Measurements from ENCODE around the gene KRTAP19-5. TPM values are rescaled to one million over a fixed set of nuclear protein-coding genes. Genes with fewer than 3 reads are reported as not detected.
"Not testable (repeated sequence)": the region's sequence is repeated elsewhere in the genome, so short reads cannot be mapped to it uniquely, and the experiment has no call there.

The KRTAP19-5 gene
- not detected for total RNA-seq

DNA sequence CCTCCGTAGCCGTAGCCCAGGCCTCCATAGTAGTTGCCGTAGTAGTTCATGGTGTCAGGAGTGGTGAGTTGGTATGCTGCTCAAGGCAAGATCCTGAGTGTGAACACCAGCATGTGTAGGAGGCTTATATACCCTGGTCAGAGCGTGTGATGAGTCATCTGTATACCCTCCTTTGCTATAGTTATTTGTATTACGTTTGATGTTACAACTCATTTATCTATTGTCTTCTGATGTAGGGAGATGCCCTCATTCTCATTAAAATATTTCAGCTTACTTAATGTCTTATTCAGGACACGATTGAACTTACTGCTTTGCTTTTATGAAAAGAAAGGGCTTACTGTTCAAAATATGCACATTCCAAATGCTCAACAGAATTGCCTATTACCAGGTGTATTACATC, at the start of gene KRTAP19-5:
Gene KRTAP19-5 (minus strand): TSS at position 101 of the 400 bp plus-strand sequence. CDS start 51 bp downstream, at position 50.
- no peak for DNase-seq (ENCODE audit: extremely low spot score)
- Histone ChIP-seq H3K27ac (replicated peaks in 1 of 4) (no peak within 1 kb of the TSS), H3K4me3 (no peak within 1 kb of the TSS), H3K27me3 (no peaks in the 10 kb centered on the region), H3K9me3 (no peaks in the 10 kb centered on the region), H3K36me3 (no peaks in the 10 kb centered on the region), H3K4me1 (no peaks in the 10 kb centered on the region)
- intact Hi-C loops (cut with DNase I) = no loop called here
- WGBS = 61% methylated on average over 6 of the region's 6 CpGs
- TF ChIP-seq, protein P1, sequence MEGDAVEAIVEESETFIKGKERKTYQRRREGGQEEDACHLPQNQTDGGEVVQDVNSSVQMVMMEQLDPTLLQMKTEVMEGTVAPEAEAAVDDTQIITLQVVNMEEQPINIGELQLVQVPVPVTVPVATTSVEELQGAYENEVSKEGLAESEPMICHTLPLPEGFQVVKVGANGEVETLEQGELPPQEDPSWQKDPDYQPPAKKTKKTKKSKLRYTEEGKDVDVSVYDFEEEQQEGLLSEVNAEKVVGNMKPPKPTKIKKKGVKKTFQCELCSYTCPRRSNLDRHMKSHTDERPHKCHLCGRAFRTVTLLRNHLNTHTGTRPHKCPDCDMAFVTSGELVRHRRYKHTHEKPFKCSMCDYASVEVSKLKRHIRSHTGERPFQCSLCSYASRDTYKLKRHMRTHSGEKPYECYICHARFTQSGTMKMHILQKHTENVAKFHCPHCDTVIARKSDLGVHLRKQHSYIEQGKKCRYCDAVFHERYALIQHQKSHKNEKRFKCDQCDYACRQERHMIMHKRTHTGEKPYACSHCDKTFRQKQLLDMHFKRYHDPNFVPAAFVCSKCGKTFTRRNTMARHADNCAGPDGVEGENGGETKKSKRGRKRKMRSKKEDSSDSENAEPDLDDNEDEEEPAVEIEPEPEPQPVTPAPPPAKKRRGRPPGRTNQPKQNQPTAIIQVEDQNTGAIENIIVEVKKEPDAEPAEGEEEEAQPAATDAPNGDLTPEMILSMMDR (IDR thresholded peaks at IDR 0.05) = no peak
- TF ChIP-seq EP300 (IDR thresholded peaks at IDR 0.05) (no peak), POLR2AphosphoS5 (IDR thresholded peaks at IDR 0.05) (no peak), POLR2A (IDR thresholded peaks at IDR 0.05; ENCODE audit: low read depth) (no peak)

DNA sequence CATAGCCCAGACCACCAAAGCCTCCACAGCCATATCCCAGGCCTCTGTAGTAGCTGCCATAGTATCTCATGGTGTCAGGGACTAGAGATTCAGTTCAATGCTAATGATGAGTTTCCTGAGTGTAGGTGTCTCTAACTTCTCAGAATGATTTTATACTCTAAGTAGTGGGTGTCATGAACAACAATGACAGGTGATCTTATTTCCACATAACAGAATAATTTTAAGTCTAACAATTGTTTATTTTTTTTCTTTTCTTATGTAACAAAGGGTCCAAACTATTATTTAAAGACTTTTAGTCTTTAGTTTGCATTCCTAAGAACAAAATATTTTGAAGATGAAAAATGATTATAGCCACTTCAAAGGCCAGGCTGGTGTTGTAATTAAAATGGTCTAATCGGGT, 39.8 kb upstream of the KRTAP19-5 start, which contains the start of gene KRTAP19-6:
Gene KRTAP19-6 (minus strand): TSS at position 101 of the 400 bp plus-strand sequence. CDS start 31 bp downstream, at position 70.
- H3K4me1 ChIP-seq = no peaks in the 10 kb centered on the region
- H3K9me3 ChIP-seq = peaks cover 0 to 4% (median 0%) of the 10 kb centered on the region in 4 donors
- no peak within 1 kb of the TSS for H3K27ac ChIP-seq (replicated peaks in 1 of 4)
- TF ChIP-seq, protein P1 (IDR thresholded peaks at IDR 0.05) = no peak
- TF ChIP-seq EP300 (IDR thresholded peaks at IDR 0.05) (no peak), POLR2A (IDR thresholded peaks at IDR 0.05; ENCODE audit: low read depth) (no peak), POLR2AphosphoS5 (IDR thresholded peaks at IDR 0.05) (no peak)
- H3K27me3 ChIP-seq = no peaks in the 10 kb centered on the region
- no peak within 1 kb of the TSS for H3K4me3 ChIP-seq
- 74% methylated on average over 1 of the region's 1 CpG for WGBS
- intact Hi-C loops (cut with DNase I) = no loop called here
- no peak for DNase-seq (ENCODE audit: extremely low spot score)
- no peaks in the 10 kb centered on the region for H3K36me3 ChIP-seq

DNA sequence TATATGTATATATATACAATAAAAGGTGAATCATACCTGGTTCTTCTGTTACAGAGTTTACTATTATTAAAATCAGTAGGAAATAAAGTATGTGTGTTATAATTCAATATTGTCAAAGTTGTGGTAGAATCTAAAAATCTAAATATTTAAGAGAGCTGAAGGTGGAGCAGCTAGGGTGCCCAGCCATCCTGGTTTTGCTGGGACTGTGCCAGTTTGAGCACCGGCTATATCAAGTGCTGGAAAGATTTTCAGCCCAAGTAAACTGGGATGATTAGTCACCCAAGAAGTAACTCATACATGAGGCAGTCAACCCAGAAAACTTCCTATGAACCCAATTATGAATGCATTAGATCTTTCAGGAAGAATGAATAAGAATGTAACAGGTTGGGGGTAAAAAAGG, 16.9 kb upstream of the KRTAP19-5 start:
- H3K4me3 ChIP-seq = no peak overlapping the region
- H3K4me1 ChIP-seq = no peaks in the 10 kb centered on the region
- TF ChIP-seq EP300 (IDR thresholded peaks at IDR 0.05) (no peak), POLR2AphosphoS5 (IDR thresholded peaks at IDR 0.05) (no peak), POLR2A (IDR thresholded peaks at IDR 0.05; ENCODE audit: low read depth) (no peak)
- TF ChIP-seq, protein P1 (IDR thresholded peaks at IDR 0.05) = no peak
- H3K36me3 ChIP-seq = no peaks in the 10 kb centered on the region
- H3K27ac ChIP-seq (replicated peaks in 1 of 4) = no peak overlapping the region
- DNase-seq (ENCODE audit: extremely low spot score) = no peak
- H3K27me3 ChIP-seq = no peaks in the 10 kb centered on the region
- 68% methylated on average over 1 of the region's 1 CpG for WGBS
- H3K9me3 ChIP-seq = no peaks in the 10 kb centered on the region
- intact Hi-C loops (cut with DNase I) = no loop called here

DNA sequence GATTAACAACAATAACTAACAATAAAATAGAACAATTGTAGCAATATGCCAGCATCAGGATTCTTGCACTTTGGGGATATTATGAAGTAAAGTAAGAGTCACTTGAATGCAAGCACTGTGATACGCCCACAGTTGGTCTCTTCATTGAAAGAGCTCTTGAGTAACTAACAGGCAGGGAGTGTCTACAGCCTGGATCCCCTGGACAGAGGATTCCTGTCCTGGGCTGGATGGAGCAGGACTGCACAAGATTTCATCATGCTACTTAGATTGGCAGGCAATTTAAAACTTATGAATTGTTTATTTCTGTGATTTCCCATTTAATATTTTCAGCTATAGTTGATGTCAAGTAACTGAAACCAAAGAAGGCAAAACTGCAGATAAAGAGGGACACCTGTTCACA, 13.7 kb upstream of the KRTAP19-5 start:
- no peaks in the 10 kb centered on the region for H3K9me3 ChIP-seq
- intact Hi-C loops (cut with DNase I) = no loop called here

DNA sequence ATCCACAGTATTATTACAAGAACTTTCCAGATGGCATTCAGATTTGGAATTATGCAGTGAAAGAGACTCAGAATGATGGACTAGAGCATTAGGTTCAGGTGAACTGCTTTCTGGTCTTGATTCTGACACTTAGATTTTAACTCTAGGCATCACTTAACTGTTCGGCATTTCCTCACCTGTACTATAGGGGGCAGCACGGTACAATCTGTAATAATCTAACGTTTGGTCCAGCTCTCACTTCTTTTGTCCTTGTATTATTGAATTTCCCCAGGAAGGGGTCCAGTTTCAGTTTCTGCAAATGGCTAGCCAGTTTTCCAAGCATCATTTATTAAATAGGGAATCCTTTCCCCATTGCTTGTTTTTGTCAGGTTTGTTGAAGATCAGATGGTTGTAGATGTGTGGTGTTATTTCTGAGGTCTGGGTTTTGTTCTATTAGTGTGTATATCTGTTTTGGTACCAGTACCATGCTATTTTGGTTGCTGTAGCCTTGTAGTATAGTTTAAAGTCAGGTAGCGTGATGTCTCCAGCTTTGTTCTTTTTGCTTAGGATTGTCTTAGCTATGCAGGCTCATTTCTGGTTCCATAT, 3.8 kb upstream of the KRTAP19-5 start:
- H3K27me3 ChIP-seq; H3K36me3 ChIP-seq; DNase-seq (ENCODE audit: extremely low spot score); H3K27ac ChIP-seq (replicated peaks in 1 of 4); H3K9me3 ChIP-seq; H3K4me3 ChIP-seq; H3K4me1 ChIP-seq; intact Hi-C loops (cut with DNase I): not testable (repeated sequence)
- 35% methylated on average over 4 of the region's 4 CpGs for WGBS

More for the DNA sequence above, 13.7 kb upstream of the KRTAP19-5 start:
- Histone ChIP-seq H3K4me3 (no peak overlapping the region), H3K36me3 (no peaks in the 10 kb centered on the region), H3K27ac (replicated peaks in 1 of 4) (no peak overlapping the region), H3K4me1 (no peaks in the 10 kb centered on the region), H3K27me3 (no peaks in the 10 kb centered on the region)
- 59% methylated on average over 1 of the region's 1 CpG for WGBS
- DNase-seq (ENCODE audit: extremely low spot score) = no peak
- TF ChIP-seq, protein P1 (IDR thresholded peaks at IDR 0.05) = no peak
- TF ChIP-seq EP300 (IDR thresholded peaks at IDR 0.05) (no peak), POLR2A (IDR thresholded peaks at IDR 0.05; ENCODE audit: low read depth) (no peak), POLR2AphosphoS5 (IDR thresholded peaks at IDR 0.05) (no peak)
